Measurements from ENCODE around the gene CXorf66. TPM values are rescaled to one million over a fixed set of nuclear protein-coding genes. Genes with fewer than 3 reads are reported as not detected.
A peak's percentile ranks its signal among the peaks of the same experiment; 100 is the strongest.

Gene CXorf66
- total and polyA plus RNA-seq, 2 of the 13 experiments (the other 11 are each of a cell fraction or from before 2014, with no cell fraction given) = not detected

DNA sequence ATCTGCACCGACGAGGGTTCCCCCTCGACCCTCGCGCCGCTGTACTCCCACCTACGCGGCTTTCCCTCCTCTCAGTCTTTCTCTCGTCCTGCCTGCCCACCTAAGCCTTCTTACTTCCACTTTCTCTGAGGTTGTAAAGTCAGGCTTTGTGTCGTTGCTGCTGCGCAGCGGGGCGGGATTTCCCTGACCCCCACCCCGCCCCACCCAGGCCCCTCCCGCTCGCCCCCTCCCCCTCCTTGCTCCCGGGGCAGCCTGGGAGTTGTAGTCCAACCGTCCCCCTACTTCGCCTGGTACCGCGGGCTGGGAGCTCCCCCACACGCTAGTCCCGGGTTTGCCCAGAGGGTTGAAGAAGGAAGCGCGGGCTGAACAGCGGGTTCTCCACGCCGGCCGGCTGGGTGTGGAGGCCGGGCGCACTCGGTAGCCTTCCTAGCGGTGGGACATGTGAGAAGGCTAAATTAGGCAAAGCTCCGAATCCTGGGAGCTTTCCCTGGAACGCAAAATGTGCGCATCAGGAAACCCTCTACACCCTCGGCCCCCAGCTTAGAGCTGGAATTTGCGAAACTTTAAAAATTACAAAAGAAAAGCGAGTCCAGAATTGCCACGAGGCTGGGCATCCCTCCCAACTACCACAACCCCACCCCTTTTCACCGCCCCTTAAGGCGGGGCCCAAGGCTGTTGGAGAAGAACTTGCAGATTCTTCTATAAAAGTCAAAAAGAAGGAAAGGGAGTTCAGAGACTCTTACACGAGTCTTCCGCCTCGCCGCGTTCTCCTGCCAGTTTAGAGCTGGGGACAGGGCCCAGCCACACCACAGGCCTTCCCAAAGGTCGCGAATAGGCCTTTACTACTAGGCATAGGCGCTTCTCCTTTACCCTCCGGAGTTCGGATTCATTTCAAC, 32.2 kb downstream of the CXorf66 start, which contains the start of gene ATP11C (continued):
- no peak for TF ChIP-seq SMC3 (IDR thresholded peaks at IDR 0.05; ENCODE audit: low read length)
- no peak for TF ChIP-seq ZNF83 (CRISPR knock-in tag; IDR thresholded peaks at IDR 0.05; ENCODE audit: borderline replicate concordance)
- TF ChIP-seq ZBTB21 (CRISPR knock-in tag; IDR thresholded peaks at IDR 0.05) = no peak
- no peak for TF ChIP-seq ZNF496 (CRISPR knock-in tag; IDR thresholded peaks at IDR 0.05; ENCODE audit: insufficient replicate concordance)
- TF ChIP-seq ZFAT (CRISPR knock-in tag; conservative IDR thresholded peaks at IDR 0.05) = no peak
- no peak for TF ChIP-seq KLF6 (CRISPR knock-in tag; IDR thresholded peaks at IDR 0.05)

- DNase-seq (ENCODE audit: low spot score) (no peak), ATAC-seq (peak; percentile 72), FAIRE-seq (no peak)
- Histone ChIP-seq H3K9ac (ENCODE audit: insufficient read depth, low read depth, low read length) (peak overlapping the region; percentile 71), H2AFZ (ENCODE audit: low read length) (no peak overlapping the region), H3K27me3 (ENCODE audit: control insufficient read depth in 1 of 2, insufficient read depth in 2 of 2, low read length in 2 of 2) (no peaks in the 10 kb centered on the region; a peak in 1 of 5 replicates), H3K79me2 (ENCODE audit: insufficient read depth, low read length) (peaks cover 36% of the 10 kb centered on the region), H3K4me3 (replicated peaks in 1 of 3; ENCODE audit: insufficient read depth in 1 of 3, low read depth in 2 of 3, low read length in 3 of 3) (peak overlapping the region; percentile 72 to 83 (median 76); a peak in 4 of 6 replicates), H4K20me1 (ENCODE audit: insufficient read depth, low read length) (no peaks in the 10 kb centered on the region), H3K9me3 (ENCODE audit: low read length) (no peaks in the 10 kb centered on the region), H3K4me1 (ENCODE audit: insufficient read depth, low read length) (peaks cover 22% of the 10 kb centered on the region), H3K27ac (ENCODE audit: extremely low read length, insufficient read depth, low read length) (peak overlapping the region; percentile 93), H3K4me2 (ENCODE audit: low read depth, low read length) (peak overlapping the region; percentile 53), H3K36me3 (replicated peaks in 1 of 2; ENCODE audit: control insufficient read depth in 1 of 2, insufficient read depth in 2 of 2, low read length in 2 of 2) (no peaks in the 10 kb centered on the region)
- BruUV-seq (replicated peaks) = no TSS peak
- in situ Hi-C loops (cut with HindIII; ENCODE audit: extremely low pct_ligation_motif_present, low pct_unique_long_range_greater_than_20kb) (no loop called here), intact Hi-C loops (cut with micrococcal nuclease; ENCODE audit: unreplicated experiment) (loop anchor here (5.0 kb wide), 1 partner anchor 135 kb away; no protein-coding TSS in a partner anchor)
- CTCF ChIA-PET (ENCODE audit: low intra/inter-chr PET ratio, low total read pairs) = no interaction called here
- POLR2A ChIA-PET = interaction anchor here (0.8 to 0.9 kb wide), 3 partner anchors 11 to 26 kb away, joined by 3 to 4 read pairs (median 3); no protein-coding TSS in a partner anchor
- WGBS (ENCODE audit: low lambda C conversion rate) = no CpG with 5 or more reads among the region's 109 CpGs
- TF ChIP-seq FLYWCH1 (CRISPR knock-in tag; IDR thresholded peaks at IDR 0.05) = no peak
- TF ChIP-seq KMT2A (CRISPR knock-in tag; IDR thresholded peaks at IDR 0.05) = peak; percentile 18; the same call in 1 of the 2 replicates
- TF ChIP-seq, protein P1, sequence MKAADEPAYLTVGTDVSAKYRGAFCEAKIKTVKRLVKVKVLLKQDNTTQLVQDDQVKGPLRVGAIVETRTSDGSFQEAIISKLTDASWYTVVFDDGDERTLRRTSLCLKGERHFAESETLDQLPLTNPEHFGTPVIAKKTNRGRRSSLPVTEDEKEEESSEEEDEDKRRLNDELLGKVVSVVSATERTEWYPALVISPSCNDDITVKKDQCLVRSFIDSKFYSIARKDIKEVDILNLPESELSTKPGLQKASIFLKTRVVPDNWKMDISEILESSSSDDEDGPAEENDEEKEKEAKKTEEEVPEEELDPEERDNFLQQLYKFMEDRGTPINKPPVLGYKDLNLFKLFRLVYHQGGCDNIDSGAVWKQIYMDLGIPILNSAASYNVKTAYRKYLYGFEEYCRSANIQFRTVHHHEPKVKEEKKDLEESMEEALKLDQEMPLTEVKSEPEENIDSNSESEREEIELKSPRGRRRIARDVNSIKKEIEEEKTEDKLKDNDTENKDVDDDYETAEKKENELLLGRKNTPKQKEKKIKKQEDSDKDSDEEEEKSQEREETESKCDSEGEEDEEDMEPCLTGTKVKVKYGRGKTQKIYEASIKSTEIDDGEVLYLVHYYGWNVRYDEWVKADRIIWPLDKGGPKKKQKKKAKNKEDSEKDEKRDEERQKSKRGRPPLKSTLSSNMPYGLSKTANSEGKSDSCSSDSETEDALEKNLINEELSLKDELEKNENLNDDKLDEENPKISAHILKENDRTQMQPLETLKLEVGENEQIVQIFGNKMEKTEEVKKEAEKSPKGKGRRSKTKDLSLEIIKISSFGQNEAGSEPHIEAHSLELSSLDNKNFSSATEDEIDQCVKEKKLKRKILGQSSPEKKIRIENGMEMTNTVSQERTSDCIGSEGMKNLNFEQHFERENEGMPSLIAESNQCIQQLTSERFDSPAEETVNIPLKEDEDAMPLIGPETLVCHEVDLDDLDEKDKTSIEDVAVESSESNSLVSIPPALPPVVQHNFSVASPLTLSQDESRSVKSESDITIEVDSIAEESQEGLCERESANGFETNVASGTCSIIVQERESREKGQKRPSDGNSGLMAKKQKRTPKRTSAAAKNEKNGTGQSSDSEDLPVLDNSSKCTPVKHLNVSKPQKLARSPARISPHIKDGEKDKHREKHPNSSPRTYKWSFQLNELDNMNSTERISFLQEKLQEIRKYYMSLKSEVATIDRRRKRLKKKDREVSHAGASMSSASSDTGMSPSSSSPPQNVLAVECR (CRISPR knock-in tag; IDR thresholded peaks at IDR 0.05; ENCODE audit: borderline replicate concordance) = 0 out of 2 replicates have a peak, but pooled peaks have one; percentile 47
- peak; percentile 54; the same call in 1 of the 2 replicates for TF ChIP-seq GABPB1 (CRISPR knock-in tag; IDR thresholded peaks at IDR 0.05)
- TF ChIP-seq MTERF4 (CRISPR knock-in tag; IDR thresholded peaks at IDR 0.05) = no peak
- 0 out of 2 replicates have a peak, but pooled peaks have one; percentile 38 for TF ChIP-seq HES4 (CRISPR knock-in tag; IDR thresholded peaks at IDR 0.05; ENCODE audit: borderline replicate concordance)
- peak; percentile 58; the same call in 1 of the 2 replicates for TF ChIP-seq RBFOX2 (IDR thresholded peaks at IDR 0.05; ENCODE audit: low read depth, low read length)
- TF ChIP-seq HNRNPLL (IDR thresholded peaks at IDR 0.05; ENCODE audit: low read depth, low read length, poor library complexity, severe bottlenecking) = peak; percentile 4
These were observed 33.0 kb downstream of the CXorf66 start for GRCh38 chrX:139932073-139932900.
